Transverse colon (tissue), 4 donors: Measurements from ENCODE around the gene MTHFR.

Experiments
- EP300 ChIP-seq: sonication (generic); formaldehyde crosslinking; IDR thresholded peaks from one replicate; pipeline ENCODE4 v1.6.1; 2017; ENCODE audit warnings: antibody characterized with exemption, low read depth
- POLR2A ChIP-seq: fragments of 450-650 bp; IDR thresholded peaks from one replicate; pipeline ENCODE4 v1.6.1; 2016; ENCODE audit warnings: antibody characterized with exemption, mild to moderate bottlenecking, moderate library complexity
- POLR2AphosphoS5 ChIP-seq, 3 donors: sonication (generic); formaldehyde crosslinking; IDR thresholded peaks; one replicate each; pipeline ENCODE4 v1.6.1; 2016; ENCODE audit warnings: antibody characterized with exemption in 3 of 3
- TF ChIP-seq, protein P1 (sequence below), 5 experiments: fragments of 200-600 bp in 3 of 5; fragments of 450-650 bp in 2 of 5; sonication (generic) in 3 of 5; IDR thresholded peaks; 1 replicate in 2 of 5; 2 replicates in 3 of 5; pipeline ENCODE4 v1.5.1; 2016 to 2017; ENCODE audit warnings: antibody characterized with exemption in 5 of 5, inconsistent platforms in 3 of 5, mild to moderate bottlenecking in 2 of 5, moderate library complexity in 1 of 5

DNA sequence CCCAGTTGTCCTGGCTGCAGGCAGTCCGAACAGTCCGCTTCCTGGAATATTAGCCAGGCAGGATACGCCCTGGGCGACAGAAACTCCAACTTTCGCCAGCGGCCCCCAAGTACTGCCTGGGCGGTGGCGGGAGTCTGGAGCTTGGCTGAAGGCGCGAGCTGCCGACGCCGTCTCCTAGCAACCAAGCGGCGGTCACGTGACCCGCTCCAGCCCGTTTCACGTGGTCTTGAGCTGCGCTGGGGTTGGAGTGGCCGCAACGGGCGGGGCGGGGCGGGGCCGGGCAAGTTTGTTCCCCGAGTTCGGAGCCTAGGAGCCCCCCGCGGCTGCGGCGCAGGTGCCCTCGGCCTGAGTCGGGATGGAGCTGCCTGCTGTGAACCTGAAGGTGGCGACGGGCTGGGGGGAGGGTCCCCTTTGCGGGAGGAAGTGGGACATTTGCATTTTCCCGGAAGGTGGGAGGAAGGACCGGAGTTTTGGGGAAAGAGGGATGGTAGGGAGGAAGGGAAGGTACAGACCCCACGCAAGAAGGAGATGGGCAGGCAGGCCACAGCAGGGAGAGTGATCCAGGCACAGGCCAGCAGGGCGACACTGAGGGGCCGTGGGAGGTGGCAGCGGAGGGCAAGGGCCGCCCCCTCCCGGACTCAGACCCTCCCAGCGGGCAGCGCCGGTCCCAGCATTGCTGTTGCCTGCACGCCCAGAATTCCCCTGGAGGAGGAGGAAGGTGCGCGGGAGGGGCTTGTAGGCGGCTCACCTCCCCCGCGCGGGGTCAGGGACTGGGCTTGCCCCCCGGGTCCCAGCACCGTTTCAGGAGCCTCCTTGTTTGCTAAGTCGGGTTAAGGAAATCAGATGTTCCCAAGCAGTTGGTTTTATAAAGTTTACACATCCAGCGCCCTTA lies 69.7 kb downstream of the MTHFR start, which contains the start of gene AGTRAP:
- TF ChIP-seq POLR2A (no peak), EP300 (no peak), POLR2AphosphoS5 (IDR thresholded peaks at IDR 0.05) (peak; percentile 18 to 42 (median 21))
- TF ChIP-seq, protein P1, sequence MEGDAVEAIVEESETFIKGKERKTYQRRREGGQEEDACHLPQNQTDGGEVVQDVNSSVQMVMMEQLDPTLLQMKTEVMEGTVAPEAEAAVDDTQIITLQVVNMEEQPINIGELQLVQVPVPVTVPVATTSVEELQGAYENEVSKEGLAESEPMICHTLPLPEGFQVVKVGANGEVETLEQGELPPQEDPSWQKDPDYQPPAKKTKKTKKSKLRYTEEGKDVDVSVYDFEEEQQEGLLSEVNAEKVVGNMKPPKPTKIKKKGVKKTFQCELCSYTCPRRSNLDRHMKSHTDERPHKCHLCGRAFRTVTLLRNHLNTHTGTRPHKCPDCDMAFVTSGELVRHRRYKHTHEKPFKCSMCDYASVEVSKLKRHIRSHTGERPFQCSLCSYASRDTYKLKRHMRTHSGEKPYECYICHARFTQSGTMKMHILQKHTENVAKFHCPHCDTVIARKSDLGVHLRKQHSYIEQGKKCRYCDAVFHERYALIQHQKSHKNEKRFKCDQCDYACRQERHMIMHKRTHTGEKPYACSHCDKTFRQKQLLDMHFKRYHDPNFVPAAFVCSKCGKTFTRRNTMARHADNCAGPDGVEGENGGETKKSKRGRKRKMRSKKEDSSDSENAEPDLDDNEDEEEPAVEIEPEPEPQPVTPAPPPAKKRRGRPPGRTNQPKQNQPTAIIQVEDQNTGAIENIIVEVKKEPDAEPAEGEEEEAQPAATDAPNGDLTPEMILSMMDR (IDR thresholded peaks at IDR 0.05): peak in 2 of 5 experiments; percentile 9 to 11
